Skeletal muscle satellite cell (primary cell): ENCODE data around the gene GRN.

Experiments
- H3K27me3 ChIP-seq: 2 replicates; pipeline ENCODE4 v1.7.0; 2013; ENCODE audit warnings: low read length; ENCODE audit not compliant: control insufficient read depth, insufficient read depth
- H3K36me3 ChIP-seq: 2 replicates; pipeline ENCODE4 v1.7.0; 2013; ENCODE audit warnings: mild to moderate bottlenecking, control low read depth, low read length; ENCODE audit not compliant: insufficient read depth
- H3K4me1 ChIP-seq: 2 replicates; pipeline ENCODE4 v1.7.0; 2013; ENCODE audit warnings: low read length; ENCODE audit not compliant: control insufficient read depth, insufficient read depth
- H3K4me2 ChIP-seq: 2 replicates; pipeline ENCODE4 v1.7.0; 2013; ENCODE audit warnings: mild to moderate bottlenecking, low read length
- H3K4me3 ChIP-seq: 2 replicates; pipeline ENCODE4 v1.7.0; 2013; ENCODE audit warnings: low read length
- H3K9ac ChIP-seq: 2 replicates; pipeline ENCODE4 v1.7.0; 2013; ENCODE audit warnings: mild to moderate bottlenecking, low read depth, low read length, moderate library complexity
- H3K9me3 ChIP-seq: replicated peaks from 2 replicates; pipeline ENCODE4 v1.7.0; 2013; ENCODE audit warnings: mild to moderate bottlenecking, control low read depth, low read length

Gene GRN

DNA sequence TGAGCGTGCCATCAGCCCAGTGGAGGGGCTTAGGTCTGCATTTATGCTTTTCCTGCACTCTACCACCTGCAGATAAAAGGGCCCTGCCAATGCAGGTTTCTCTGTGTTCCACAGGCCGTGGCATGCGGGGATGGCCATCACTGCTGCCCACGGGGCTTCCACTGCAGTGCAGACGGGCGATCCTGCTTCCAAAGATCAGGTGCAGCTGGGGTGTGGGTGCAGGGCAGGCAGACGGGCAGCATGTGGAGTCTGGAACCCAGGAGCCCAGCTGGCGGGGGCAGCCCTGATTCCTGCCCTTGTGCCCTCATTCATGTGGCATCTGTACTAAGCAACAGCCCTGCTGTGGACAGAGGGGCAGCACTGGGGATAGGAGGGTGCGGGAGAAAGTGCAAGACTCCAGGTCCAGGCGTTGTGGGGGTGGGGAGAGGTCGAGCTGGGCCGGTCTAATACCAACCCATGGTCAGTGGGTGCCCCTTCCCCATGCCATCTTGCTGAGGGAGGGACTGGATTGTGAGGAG lies 4.5 kb downstream of the GRN start:
- H3K9me3 ChIP-seq = no peaks in the 10 kb centered on the region

GRCh38 chr17:44350733-44351226 lies 5.7 kb downstream of the GRN start:
- no peaks in the 10 kb centered on the region for H3K9me3 ChIP-seq
- H3K4me2 ChIP-seq = no peak overlapping the region
- H3K4me1 ChIP-seq = peaks cover 9% of the 10 kb centered on the region
- H3K36me3 ChIP-seq = peaks cover 20% of the 10 kb centered on the region
- no peak overlapping the region for H3K9ac ChIP-seq
- H3K4me3 ChIP-seq = no peak overlapping the region
- no peaks in the 10 kb centered on the region for H3K27me3 ChIP-seq

More for the DNA sequence above, 4.5 kb downstream of the GRN start:
- no peak overlapping the region for H3K4me3 ChIP-seq
- no peak overlapping the region for H3K4me2 ChIP-seq
- no peaks in the 10 kb centered on the region for H3K27me3 ChIP-seq
- H3K9ac ChIP-seq = no peak overlapping the region
- H3K36me3 ChIP-seq = peaks cover 20% of the 10 kb centered on the region
- peaks cover 9% of the 10 kb centered on the region for H3K4me1 ChIP-seq

DNA sequence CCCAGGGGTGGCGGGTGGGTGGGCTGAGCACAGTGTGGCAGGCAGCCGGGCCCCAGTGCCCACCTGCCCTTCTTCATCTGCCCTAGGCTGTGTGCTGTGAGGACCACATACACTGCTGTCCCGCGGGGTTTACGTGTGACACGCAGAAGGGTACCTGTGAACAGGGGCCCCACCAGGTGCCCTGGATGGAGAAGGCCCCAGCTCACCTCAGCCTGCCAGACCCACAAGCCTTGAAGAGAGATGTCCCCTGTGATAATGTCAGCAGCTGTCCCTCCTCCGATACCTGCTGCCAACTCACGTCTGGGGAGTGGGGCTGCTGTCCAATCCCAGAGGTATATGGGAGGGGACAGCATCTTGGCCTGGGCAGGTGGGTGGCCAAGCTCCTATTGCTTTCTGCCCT lies 6.4 kb downstream of the GRN start:
- Histone ChIP-seq H3K9ac (no peak overlapping the region), H3K4me1 (peaks cover 4% of the 10 kb centered on the region), H3K9me3 (no peaks in the 10 kb centered on the region), H3K36me3 (peaks cover 20% of the 10 kb centered on the region), H3K4me3 (no peak overlapping the region), H3K4me2 (no peak overlapping the region), H3K27me3 (no peaks in the 10 kb centered on the region)

- H3K9me3 ChIP-seq = no peaks in the 10 kb centered on the region
- no peaks in the 10 kb centered on the region for H3K27me3 ChIP-seq
- peaks cover 4% of the 10 kb centered on the region for H3K4me1 ChIP-seq
- H3K4me2 ChIP-seq = no peak overlapping the region
- H3K9ac ChIP-seq = no peak overlapping the region
- no peak overlapping the region for H3K4me3 ChIP-seq
- H3K36me3 ChIP-seq = peaks cover 20% of the 10 kb centered on the region
Measured at GRCh38 chr17:44351961-44352827, 7.1 kb downstream of the GRN start.

- Histone ChIP-seq H3K9ac (no peak overlapping the region), H3K4me1 (peaks cover under 1% of the 10 kb centered on the region), H3K4me2 (no peak overlapping the region), H3K27me3 (no peaks in the 10 kb centered on the region), H3K4me3 (no peak overlapping the region), H3K9me3 (no peaks in the 10 kb centered on the region), H3K36me3 (peaks cover 20% of the 10 kb centered on the region)
Measured at GRCh38 chr17:44352828-44353671, 7.9 kb downstream of the GRN start.

GRCh38 chr17:44353672-44354331 lies 8.7 kb downstream of the GRN start:
- Histone ChIP-seq H3K9me3 (no peaks in the 10 kb centered on the region), H3K36me3 (peaks cover 20% of the 10 kb centered on the region), H3K4me3 (no peak overlapping the region), H3K9ac (no peak overlapping the region), H3K4me2 (no peak overlapping the region), H3K4me1 (no peaks in the 10 kb centered on the region), H3K27me3 (no peaks in the 10 kb centered on the region)

- H3K9me3 ChIP-seq = no peaks in the 10 kb centered on the region
- H3K4me3 ChIP-seq = no peak overlapping the region
- no peaks in the 10 kb centered on the region for H3K4me1 ChIP-seq
- peaks cover 20% of the 10 kb centered on the region for H3K36me3 ChIP-seq
- no peak overlapping the region for H3K9ac ChIP-seq
- H3K4me2 ChIP-seq = no peak overlapping the region
- H3K27me3 ChIP-seq = no peaks in the 10 kb centered on the region
Measured at GRCh38 chr17:44354582-44355561, 9.8 kb downstream of the GRN start.

DNA sequence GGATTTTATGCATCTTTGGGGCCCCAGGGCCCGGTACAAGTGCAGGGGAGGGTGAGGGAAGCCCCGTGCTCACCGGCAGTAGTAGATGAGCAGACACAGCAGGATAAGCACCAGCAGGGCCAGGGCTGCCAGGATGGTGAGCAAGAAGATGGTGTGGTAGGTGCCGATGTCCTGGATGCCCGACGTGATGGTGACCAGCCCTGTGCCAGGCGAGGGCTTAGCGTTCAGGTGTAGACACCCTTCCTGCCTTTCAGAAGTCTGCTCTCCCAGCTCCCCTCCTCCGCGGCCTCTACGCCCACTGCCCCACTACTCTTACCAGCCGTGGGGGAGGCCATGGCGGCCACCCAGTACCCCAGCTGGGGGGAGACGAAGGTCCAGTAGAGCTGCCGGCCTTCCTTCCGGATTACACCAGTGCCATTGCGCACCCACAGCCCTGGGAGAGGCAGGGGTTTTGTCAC lies 10.6 kb downstream of the GRN start:
- no peaks in the 10 kb centered on the region for H3K9me3 ChIP-seq
- no peak overlapping the region for H3K9ac ChIP-seq
- no peak overlapping the region for H3K4me2 ChIP-seq
- H3K4me1 ChIP-seq = no peaks in the 10 kb centered on the region
- H3K27me3 ChIP-seq = no peaks in the 10 kb centered on the region
- no peak overlapping the region for H3K4me3 ChIP-seq
- peaks cover 20% of the 10 kb centered on the region for H3K36me3 ChIP-seq

GRCh38 chr17:44356241-44356640 lies 11.1 kb downstream of the GRN start:
- Histone ChIP-seq H3K27me3 (no peaks in the 10 kb centered on the region), H3K9me3 (no peaks in the 10 kb centered on the region), H3K9ac (no peak overlapping the region), H3K4me2 (no peak overlapping the region), H3K4me3 (no peak overlapping the region), H3K4me1 (peaks cover 4% of the 10 kb centered on the region), H3K36me3 (peaks cover 15% of the 10 kb centered on the region)

DNA sequence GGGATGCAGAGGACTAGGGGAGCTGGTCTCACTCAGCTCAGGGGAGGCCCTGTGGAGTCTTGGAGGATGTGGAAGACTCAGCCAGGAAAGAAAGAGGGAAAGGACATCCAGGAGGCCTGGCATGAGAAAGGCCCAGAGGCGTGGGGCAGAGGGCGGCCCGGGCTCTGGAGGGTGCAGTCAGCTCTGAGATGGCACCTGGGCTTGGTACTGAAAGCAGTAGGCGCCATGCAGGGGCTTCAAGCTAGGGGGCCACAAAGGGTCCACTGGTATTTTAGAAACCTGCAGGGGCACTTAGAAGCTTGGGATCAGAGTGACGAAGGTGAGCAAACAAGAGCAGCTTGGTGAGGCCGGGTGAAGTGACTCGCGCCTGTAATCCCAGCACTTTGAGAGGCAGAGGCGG lies 13.0 kb downstream of the GRN start:
- no peaks in the 10 kb centered on the region for H3K9me3 ChIP-seq
- H3K4me3 ChIP-seq = no peak overlapping the region
- no peaks in the 10 kb centered on the region for H3K36me3 ChIP-seq
- H3K4me2 ChIP-seq = no peak overlapping the region
- H3K9ac ChIP-seq = no peak overlapping the region
- peaks cover 7% of the 10 kb centered on the region for H3K4me1 ChIP-seq
- H3K27me3 ChIP-seq = no peaks in the 10 kb centered on the region
